ENCODE data around the gene CHST6. TPM values are rescaled to one million over a fixed set of nuclear protein-coding genes. Genes with fewer than 3 reads are reported as not detected.
A peak's percentile ranks its signal among the peaks of the same experiment; 100 is the strongest.

Gene CHST6
- total and polyA plus RNA-seq, 9 of the 15 experiments (the other 6 are each of a cell fraction or from before 2014, with no cell fraction given) = 0.01 to 0.05 (median 0.02) TPM; not detected in 6

- TF ChIP-seq TOE1 (IDR thresholded peaks at IDR 0.05; ENCODE audit: borderline replicate concordance) (peak; percentile 40; the same call in 1 of the 2 replicates), TOE1 (CRISPR knock-in tag; IDR thresholded peaks at IDR 0.05; ENCODE audit: borderline replicate concordance, low read depth) (no peak), ZNF77 (CRISPR knock-in tag; IDR thresholded peaks at IDR 0.05) (no peak), DDX20 (tag; IDR thresholded peaks at IDR 0.05; ENCODE audit: low read depth) (no peak), SREBF1 (IDR thresholded peaks at IDR 0.05; ENCODE audit: borderline replicate concordance, low read depth, low read length) (no peak), MAZ (CRISPR knock-in tag; conservative IDR thresholded peaks at IDR 0.05 in 1 of 2, IDR thresholded peaks at IDR 0.05 in 1 of 2) (peak; percentile 63 to 89), ZBTB8A (IDR thresholded peaks at IDR 0.05; ENCODE audit: partially characterized antibody) (no peak), PML (IDR thresholded peaks at IDR 0.05; ENCODE audit: low read length) (peak; percentile 81; the same call in 1 of the 2 replicates), GABPA (tag; conservative IDR thresholded peaks at IDR 0.05; ENCODE audit: low read depth) (peak; percentile 52; the same call in 1 of the 2 replicates), IFI16 (CRISPR knock-in tag; IDR thresholded peaks at IDR 0.05) (no peak), PURB (CRISPR knock-in tag; IDR thresholded peaks at IDR 0.05; ENCODE audit: low read depth) (no peak)
- TF ChIP-seq, protein P1, sequence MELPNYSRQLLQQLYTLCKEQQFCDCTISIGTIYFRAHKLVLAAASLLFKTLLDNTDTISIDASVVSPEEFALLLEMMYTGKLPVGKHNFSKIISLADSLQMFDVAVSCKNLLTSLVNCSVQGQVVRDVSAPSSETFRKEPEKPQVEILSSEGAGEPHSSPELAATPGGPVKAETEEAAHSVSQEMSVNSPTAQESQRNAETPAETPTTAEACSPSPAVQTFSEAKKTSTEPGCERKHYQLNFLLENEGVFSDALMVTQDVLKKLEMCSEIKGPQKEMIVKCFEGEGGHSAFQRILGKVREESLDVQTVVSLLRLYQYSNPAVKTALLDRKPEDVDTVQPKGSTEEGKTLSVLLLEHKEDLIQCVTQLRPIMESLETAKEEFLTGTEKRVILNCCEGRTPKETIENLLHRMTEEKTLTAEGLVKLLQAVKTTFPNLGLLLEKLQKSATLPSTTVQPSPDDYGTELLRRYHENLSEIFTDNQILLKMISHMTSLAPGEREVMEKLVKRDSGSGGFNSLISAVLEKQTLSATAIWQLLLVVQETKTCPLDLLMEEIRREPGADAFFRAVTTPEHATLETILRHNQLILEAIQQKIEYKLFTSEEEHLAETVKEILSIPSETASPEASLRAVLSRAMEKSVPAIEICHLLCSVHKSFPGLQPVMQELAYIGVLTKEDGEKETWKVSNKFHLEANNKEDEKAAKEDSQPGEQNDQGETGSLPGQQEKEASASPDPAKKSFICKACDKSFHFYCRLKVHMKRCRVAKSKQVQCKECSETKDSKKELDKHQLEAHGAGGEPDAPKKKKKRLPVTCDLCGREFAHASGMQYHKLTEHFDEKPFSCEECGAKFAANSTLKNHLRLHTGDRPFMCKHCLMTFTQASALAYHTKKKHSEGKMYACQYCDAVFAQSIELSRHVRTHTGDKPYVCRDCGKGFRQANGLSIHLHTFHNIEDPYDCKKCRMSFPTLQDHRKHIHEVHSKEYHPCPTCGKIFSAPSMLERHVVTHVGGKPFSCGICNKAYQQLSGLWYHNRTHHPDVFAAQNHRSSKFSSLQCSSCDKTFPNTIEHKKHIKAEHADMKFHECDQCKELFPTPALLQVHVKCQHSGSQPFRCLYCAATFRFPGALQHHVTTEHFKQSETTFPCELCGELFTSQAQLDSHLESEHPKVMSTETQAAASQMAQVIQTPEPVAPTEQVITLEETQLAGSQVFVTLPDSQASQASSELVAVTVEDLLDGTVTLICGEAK (IDR thresholded peaks at IDR 0.05) = 0 out of 2 replicates have a peak, but pooled peaks have one; percentile 24
- TF ChIP-seq, protein P1 (CRISPR knock-in tag; IDR thresholded peaks at IDR 0.05) = no peak
- TF ChIP-seq, protein P2, sequence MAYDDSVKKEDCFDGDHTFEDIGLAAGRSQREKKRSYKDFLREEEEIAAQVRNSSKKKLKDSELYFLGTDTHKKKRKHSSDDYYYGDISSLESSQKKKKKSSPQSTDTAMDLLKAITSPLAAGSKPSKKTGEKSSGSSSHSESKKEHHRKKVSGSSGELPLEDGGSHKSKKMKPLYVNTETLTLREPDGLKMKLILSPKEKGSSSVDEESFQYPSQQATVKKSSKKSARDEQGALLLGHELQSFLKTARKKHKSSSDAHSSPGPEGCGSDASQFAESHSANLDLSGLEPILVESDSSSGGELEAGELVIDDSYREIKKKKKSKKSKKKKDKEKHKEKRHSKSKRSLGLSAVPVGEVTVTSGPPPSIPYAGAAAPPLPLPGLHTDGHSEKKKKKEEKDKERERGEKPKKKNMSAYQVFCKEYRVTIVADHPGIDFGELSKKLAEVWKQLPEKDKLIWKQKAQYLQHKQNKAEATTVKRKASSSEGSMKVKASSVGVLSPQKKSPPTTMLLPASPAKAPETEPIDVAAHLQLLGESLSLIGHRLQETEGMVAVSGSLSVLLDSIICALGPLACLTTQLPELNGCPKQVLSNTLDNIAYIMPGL (CRISPR knock-in tag; IDR thresholded peaks at IDR 0.05) = peak; percentile 91
- TF ChIP-seq, protein P3, sequence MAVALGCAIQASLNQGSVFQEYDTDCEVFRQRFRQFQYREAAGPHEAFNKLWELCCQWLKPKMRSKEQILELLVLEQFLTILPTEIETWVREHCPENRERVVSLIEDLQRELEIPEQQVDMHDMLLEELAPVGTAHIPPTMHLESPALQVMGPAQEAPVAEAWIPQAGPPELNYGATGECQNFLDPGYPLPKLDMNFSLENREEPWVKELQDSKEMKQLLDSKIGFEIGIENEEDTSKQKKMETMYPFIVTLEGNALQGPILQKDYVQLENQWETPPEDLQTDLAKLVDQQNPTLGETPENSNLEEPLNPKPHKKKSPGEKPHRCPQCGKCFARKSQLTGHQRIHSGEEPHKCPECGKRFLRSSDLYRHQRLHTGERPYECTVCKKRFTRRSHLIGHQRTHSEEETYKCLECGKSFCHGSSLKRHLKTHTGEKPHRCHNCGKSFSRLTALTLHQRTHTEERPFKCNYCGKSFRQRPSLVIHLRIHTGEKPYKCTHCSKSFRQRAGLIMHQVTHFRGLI (CRISPR knock-in tag; IDR thresholded peaks at IDR 0.05) = no peak
Observed at GRCh38 chr16:75464122-75464918, 30.9 kb downstream of the CHST6 start, which contains the start of gene TMEM170A (continued).

Measured in K562 (cell line).